Measurements from ENCODE around the gene APEH.

DNA sequence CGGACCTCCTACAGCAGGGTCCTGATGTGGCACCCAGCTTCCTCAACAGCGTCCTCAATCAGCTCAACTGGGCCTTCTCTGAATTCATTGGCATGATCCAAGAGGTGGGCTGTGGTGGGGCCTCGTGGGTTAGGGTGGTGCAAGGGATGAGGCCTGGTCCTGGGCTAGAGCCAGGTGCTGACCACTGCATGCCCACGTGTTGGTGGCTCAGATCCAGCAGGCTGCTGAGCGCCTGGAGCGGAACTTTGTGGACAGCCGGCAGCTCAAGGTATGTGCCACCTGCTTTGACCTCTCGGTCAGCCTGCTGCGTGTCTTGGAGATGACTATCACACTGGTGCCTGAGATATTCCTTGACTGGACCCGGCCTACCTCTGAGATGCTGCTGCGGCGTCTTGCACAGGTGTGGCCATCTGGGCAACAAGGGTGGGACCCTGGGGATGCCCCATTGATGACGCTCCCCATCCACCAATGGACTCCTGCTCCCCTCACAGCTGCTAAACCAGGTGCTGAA is 41.5 kb downstream of the APEH start:
- TF ChIP-seq, protein P1, sequence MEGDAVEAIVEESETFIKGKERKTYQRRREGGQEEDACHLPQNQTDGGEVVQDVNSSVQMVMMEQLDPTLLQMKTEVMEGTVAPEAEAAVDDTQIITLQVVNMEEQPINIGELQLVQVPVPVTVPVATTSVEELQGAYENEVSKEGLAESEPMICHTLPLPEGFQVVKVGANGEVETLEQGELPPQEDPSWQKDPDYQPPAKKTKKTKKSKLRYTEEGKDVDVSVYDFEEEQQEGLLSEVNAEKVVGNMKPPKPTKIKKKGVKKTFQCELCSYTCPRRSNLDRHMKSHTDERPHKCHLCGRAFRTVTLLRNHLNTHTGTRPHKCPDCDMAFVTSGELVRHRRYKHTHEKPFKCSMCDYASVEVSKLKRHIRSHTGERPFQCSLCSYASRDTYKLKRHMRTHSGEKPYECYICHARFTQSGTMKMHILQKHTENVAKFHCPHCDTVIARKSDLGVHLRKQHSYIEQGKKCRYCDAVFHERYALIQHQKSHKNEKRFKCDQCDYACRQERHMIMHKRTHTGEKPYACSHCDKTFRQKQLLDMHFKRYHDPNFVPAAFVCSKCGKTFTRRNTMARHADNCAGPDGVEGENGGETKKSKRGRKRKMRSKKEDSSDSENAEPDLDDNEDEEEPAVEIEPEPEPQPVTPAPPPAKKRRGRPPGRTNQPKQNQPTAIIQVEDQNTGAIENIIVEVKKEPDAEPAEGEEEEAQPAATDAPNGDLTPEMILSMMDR (IDR thresholded peaks at IDR 0.05; ENCODE audit: insufficient read depth, low read depth, low read length) = no peak
- no peak for TF ChIP-seq EZH2 (IDR thresholded peaks at IDR 0.05; ENCODE audit: insufficient read depth, low read length)

Data from astrocyte (in vitro differentiated cells and primary cell).